Smooth muscle cell (in vitro differentiated cells): Measurements from ENCODE around the gene ADD2. TPM values are rescaled to one million over a fixed set of nuclear protein-coding genes. Genes with fewer than 3 reads are reported as not detected.
"Not testable (repeated sequence)": the region's sequence is repeated elsewhere in the genome, so short reads cannot be mapped to it uniquely, and the experiment has no call there.

Experiments used
- DNase-seq: peaks from one replicate; lab custom pipeline; 2025; ENCODE audit not compliant: unreplicated experiment; lab: John Stamatoyannopoulos, UW
- H2AFZ ChIP-seq: fragments of 200-600 bp; sonication (generic); 2 replicates; pipeline ENCODE4 v1.6.0; 2016; ENCODE audit warnings: antibody characterized with exemption, low read depth, mild to moderate bottlenecking
- H3F3A ChIP-seq: fragments of 200-600 bp; sonication (generic); 2 replicates; pipeline ENCODE4 v1.6.0; 2017; ENCODE audit warnings: antibody characterized with exemption, low read depth
- H3K27ac ChIP-seq: fragments of 200-600 bp; sonication (generic); 2 replicates; pipeline ENCODE4 v1.5.1; 2016; ENCODE audit warnings: low read depth, mild to moderate bottlenecking
- H3K27me3 ChIP-seq: fragments of 200-600 bp; sonication (generic); 2 replicates; pipeline ENCODE4 v1.6.1; 2016; ENCODE audit warnings: low read depth, mild to moderate bottlenecking
- H3K36me3 ChIP-seq: fragments of 200-600 bp; sonication (generic); 2 replicates; pipeline ENCODE4 v1.5.1; 2016; ENCODE audit warnings: low read depth
- H3K4me1 ChIP-seq: fragments of 200-600 bp; sonication (generic); 2 replicates; pipeline ENCODE4 v1.5.1; 2016; ENCODE audit warnings: low read depth
- H3K4me2 ChIP-seq: fragments of 200-600 bp; sonication (generic); 2 replicates; pipeline ENCODE4 v1.6.0; 2016; ENCODE audit warnings: mild to moderate bottlenecking
- H3K4me3 ChIP-seq: fragments of 200-600 bp; sonication (generic); 2 replicates; pipeline ENCODE4 v1.5.1; 2016; ENCODE audit warnings: mild to moderate bottlenecking
- H3K79me2 ChIP-seq: fragments of 200-600 bp; sonication (generic); 2 replicates; pipeline ENCODE4 v1.6.0; 2016; ENCODE audit warnings: low read depth, mild to moderate bottlenecking
- H3K9ac ChIP-seq: fragments of 200-600 bp; sonication (generic); 2 replicates; pipeline ENCODE4 v1.6.0; 2016; ENCODE audit warnings: low read depth
- H3K9me3 ChIP-seq: fragments of 200-600 bp; sonication (generic); replicated peaks from 2 replicates; pipeline ENCODE4 v1.5.1; 2016; ENCODE audit warnings: low read depth
- H4K20me1 ChIP-seq: fragments of 200-600 bp; sonication (generic); 2 replicates; pipeline ENCODE4 v1.6.0; 2016; ENCODE audit warnings: low read depth
- CTCF ChIP-seq: fragments of 200-600 bp; sonication (generic); IDR thresholded peaks from 2 replicates; pipeline ENCODE4 v1.5.1; 2017; ENCODE audit warnings: borderline replicate concordance, mild to moderate bottlenecking, antibody characterized with exemption; ENCODE audit not compliant: insufficient read depth, poor library complexity, severe bottlenecking
- WGBS: methylation state at CpG from one replicate; pipeline ENCODE4 v1.1.7; 2016; ENCODE audit warnings: low lambda C conversion rate; 5-methylcytosine and 5-hydroxymethylcytosine counted together
- polyA plus RNA-seq: library from polyadenylated mRNA; unstranded; fragments of >200 nt; fragmentation: Nextera tagmentation; extraction: Ambion mirVana; gene quantifications from 2 replicates; pipeline ENCODE4 v1.2.1, GENCODE V29; 2016
- total RNA-seq: library from RNA; depleted of rRNA; stranded (reverse); fragments of >200 nt; gene quantifications from 2 replicates; pipeline ENCODE4 v1.2.3, GENCODE V29; 2014

The ADD2 gene
- total and polyA plus RNA-seq, 2 experiments from 2014 or later, result 4.3 to 7.1 TPM

- 94% methylated on average over 4 of the region's 4 CpGs for WGBS
- Histone ChIP-seq H3K27me3 (peaks cover 11% of the 10 kb centered on the region), H2AFZ (no peak overlapping the region), H3K9me3 (no peaks in the 10 kb centered on the region), H3F3A (no peaks in the 10 kb centered on the region), H3K27ac (no peak overlapping the region), H3K79me2 (no peaks in the 10 kb centered on the region), H3K36me3 (no peaks in the 10 kb centered on the region), H3K9ac (no peak overlapping the region), H3K4me1 (peaks cover 7% of the 10 kb centered on the region), H4K20me1 (no peaks in the 10 kb centered on the region), H3K4me3 (no peak overlapping the region), H3K4me2 (no peak overlapping the region)
- DNase-seq, result no peak
- TF ChIP-seq CTCF, result no peak
Observed at GRCh38 chr2:70655786-70656185, 112.2 kb downstream of the ADD2 start.

- H3K9me3 ChIP-seq, H3K4me2 ChIP-seq, H3K79me2 ChIP-seq, H3K9ac ChIP-seq, H3K4me1 ChIP-seq, H4K20me1 ChIP-seq, H3K4me3 ChIP-seq, DNase-seq, H2AFZ ChIP-seq, H3K36me3 ChIP-seq, H3K27ac ChIP-seq, H3F3A ChIP-seq: not testable (repeated sequence)
- 67% methylated on average over 6 of the region's 6 CpGs for WGBS
- TF ChIP-seq CTCF, result peak; percentile 48
- peaks cover 11% of the 10 kb centered on the region for H3K27me3 ChIP-seq
Observed at GRCh38 chr2:70655211-70655610, 112.8 kb downstream of the ADD2 start.

GRCh38 chr2:70651727-70652126 lies 116.3 kb downstream of the ADD2 start:
- WGBS, result 95% methylated on average over 2 of the region's 2 CpGs
- Histone ChIP-seq H3K4me2 (no peak overlapping the region), H3K4me1 (no peaks in the 10 kb centered on the region), H3K4me3 (no peak overlapping the region), H3F3A (no peaks in the 10 kb centered on the region), H3K27me3 (peaks cover 11% of the 10 kb centered on the region), H3K36me3 (no peaks in the 10 kb centered on the region), H3K27ac (no peak overlapping the region), H2AFZ (no peak overlapping the region), H4K20me1 (no peaks in the 10 kb centered on the region), H3K79me2 (no peaks in the 10 kb centered on the region), H3K9me3 (no peaks in the 10 kb centered on the region), H3K9ac (no peak overlapping the region)
- TF ChIP-seq CTCF, result no peak
- no peak for DNase-seq

GRCh38 chr2:70651014-70651413 lies 117.0 kb downstream of the ADD2 start:
- no peaks in the 10 kb centered on the region for H3F3A ChIP-seq
- no peak overlapping the region for H3K9ac ChIP-seq
- no peak overlapping the region for H3K27ac ChIP-seq
- H3K9me3 ChIP-seq, result no peaks in the 10 kb centered on the region
- TF ChIP-seq CTCF, result no peak
- peaks cover 11% of the 10 kb centered on the region for H3K27me3 ChIP-seq
- no peak for DNase-seq
- H3K79me2 ChIP-seq, result no peaks in the 10 kb centered on the region
- H3K36me3 ChIP-seq, result no peaks in the 10 kb centered on the region
- no peaks in the 10 kb centered on the region for H4K20me1 ChIP-seq
- no peak overlapping the region for H2AFZ ChIP-seq
- H3K4me1 ChIP-seq, result no peaks in the 10 kb centered on the region
- H3K4me3 ChIP-seq, result no peak overlapping the region
- no peak overlapping the region for H3K4me2 ChIP-seq
